ENCODE results near the gene TRAF6. TPM values are rescaled to one million over a fixed set of nuclear protein-coding genes. Genes with fewer than 3 reads are reported as not detected.

Gene TRAF6
- total and polyA plus RNA-seq, 2 of the 13 experiments (the other 11 are each of a cell fraction or from before 2014, with no cell fraction given): 3.3 to 5.9 TPM

DNA sequence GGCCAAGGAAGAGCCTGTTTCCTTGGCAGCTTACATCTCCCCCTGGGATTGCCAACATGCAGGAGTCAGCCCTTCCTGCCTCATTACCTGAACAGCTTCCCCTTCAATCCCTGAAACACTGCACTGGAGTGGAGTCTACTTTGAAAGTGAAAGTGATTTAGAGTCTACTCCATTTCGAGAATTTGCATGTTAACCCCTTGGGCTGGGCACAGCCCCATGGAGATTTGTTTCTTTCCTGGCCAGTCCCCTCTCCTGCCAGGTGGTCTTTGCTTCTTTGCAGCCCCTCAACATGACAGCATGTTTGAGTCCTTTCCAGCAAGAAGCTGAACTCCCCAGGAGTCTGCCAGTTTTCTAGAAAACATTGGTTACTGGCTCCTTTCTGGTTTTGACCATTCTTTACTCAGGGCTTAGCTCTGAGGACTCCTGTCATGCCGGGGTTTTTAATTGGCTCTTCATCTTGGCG is 59.9 kb downstream of the TRAF6 start:
- H3K4me2 ChIP-seq (ENCODE audit: low read depth, low read length): peak overlapping the region; percentile 65
- DNase-seq (ENCODE audit: low spot score): no peak
- TF ChIP-seq ZNF652 (CRISPR knock-in tag; IDR thresholded peaks at IDR 0.05; ENCODE audit: borderline replicate concordance, low read depth): 0 out of 2 replicates have a peak, but pooled peaks have one; percentile 54
- TF ChIP-seq, protein P1, sequence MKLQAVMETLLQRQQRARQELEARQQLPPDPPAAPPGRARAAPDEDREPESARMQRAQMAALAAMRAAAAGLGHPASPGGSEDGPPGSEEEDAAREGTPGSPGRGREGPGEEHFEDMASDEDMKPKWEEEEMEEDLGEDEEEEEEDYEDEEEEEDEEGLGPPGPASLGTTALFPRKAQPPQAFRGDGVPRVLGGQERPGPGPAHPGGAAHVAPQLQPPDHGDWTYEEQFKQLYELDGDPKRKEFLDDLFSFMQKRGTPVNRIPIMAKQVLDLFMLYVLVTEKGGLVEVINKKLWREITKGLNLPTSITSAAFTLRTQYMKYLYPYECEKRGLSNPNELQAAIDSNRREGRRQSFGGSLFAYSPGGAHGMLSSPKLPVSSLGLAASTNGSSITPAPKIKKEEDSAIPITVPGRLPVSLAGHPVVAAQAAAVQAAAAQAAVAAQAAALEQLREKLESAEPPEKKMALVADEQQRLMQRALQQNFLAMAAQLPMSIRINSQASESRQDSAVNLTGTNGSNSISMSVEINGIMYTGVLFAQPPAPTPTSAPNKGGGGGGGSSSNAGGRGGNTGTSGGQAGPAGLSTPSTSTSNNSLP (IDR thresholded peaks at IDR 0.05; ENCODE audit: low read depth, low read length): no peak
- H2AFZ ChIP-seq (ENCODE audit: low read length): peak overlapping the region; percentile 36
- 3% methylated on average over 3 of the region's 3 CpGs for WGBS (ENCODE audit: low lambda C conversion rate)
- H3K4me1 ChIP-seq (ENCODE audit: insufficient read depth, low read length): peaks cover 23% of the 10 kb centered on the region
- no peaks in the 10 kb centered on the region for H3K36me3 ChIP-seq (replicated peaks in 1 of 2; ENCODE audit: control insufficient read depth in 1 of 2, insufficient read depth in 2 of 2, low read length in 2 of 2)
- H3K9me3 ChIP-seq (ENCODE audit: low read length): no peaks in the 10 kb centered on the region
- H3K27me3 ChIP-seq (ENCODE audit: control insufficient read depth in 1 of 2, insufficient read depth in 2 of 2, low read length in 2 of 2): peaks cover 0 to 2% of the 10 kb centered on the region in 2 experiments; a peak in 1 of 5 replicates
- FAIRE-seq: no peak
- ChIA-PET POLR2A (no interaction called here), CTCF (ENCODE audit: low intra/inter-chr PET ratio, low total read pairs) (no interaction called here)
- BruUV-seq (replicated peaks): no TSS peak
- H3K27ac ChIP-seq (ENCODE audit: extremely low read length, insufficient read depth, low read length): no peak overlapping the region
- intact Hi-C loops (cut with micrococcal nuclease; ENCODE audit: unreplicated experiment): no loop called here
- peak overlapping the region; percentile 18; the same call in 1 of the 2 replicates for H3K9ac ChIP-seq (ENCODE audit: insufficient read depth, low read depth, low read length)
- peak; percentile 59 for ATAC-seq
- in situ Hi-C loops (cut with HindIII; ENCODE audit: extremely low pct_ligation_motif_present, low pct_unique_long_range_greater_than_20kb): no loop called here
- peak overlapping the region; percentile 13 to 51 (median 39); a peak in 4 of 6 replicates for H3K4me3 ChIP-seq (replicated peaks in 1 of 3; ENCODE audit: insufficient read depth in 1 of 3, low read depth in 2 of 3, low read length in 3 of 3)
- no peaks in the 10 kb centered on the region for H3K79me2 ChIP-seq (ENCODE audit: insufficient read depth, low read length)
- H4K20me1 ChIP-seq (ENCODE audit: insufficient read depth, low read length): no peaks in the 10 kb centered on the region

- H3K79me2 ChIP-seq (ENCODE audit: insufficient read depth, low read length): no peaks in the 10 kb centered on the region
- no peaks in the 10 kb centered on the region for H4K20me1 ChIP-seq (ENCODE audit: insufficient read depth, low read length)
- peak overlapping the region; percentile 65 for H3K4me2 ChIP-seq (ENCODE audit: low read depth, low read length)
- CTCF ChIA-PET (ENCODE audit: low intra/inter-chr PET ratio, low total read pairs): no interaction called here
- peaks cover 23% of the 10 kb centered on the region for H3K4me1 ChIP-seq (ENCODE audit: insufficient read depth, low read length)
- no peak for FAIRE-seq
- no peak for TF ChIP-seq FIP1L1 (IDR thresholded peaks at IDR 0.05; ENCODE audit: borderline replicate concordance, insufficient read depth, low read depth, low read length)
- TF ChIP-seq ZSCAN12 (CRISPR knock-in tag; IDR thresholded peaks at IDR 0.05): no peak
- TF ChIP-seq CEBPB (IDR thresholded peaks at IDR 0.05; ENCODE audit: borderline replicate concordance, low read depth, low read length): no peak
- TF ChIP-seq ZNF550 (CRISPR knock-in tag; IDR thresholded peaks at IDR 0.05; ENCODE audit: borderline replicate concordance): no peak
- TF ChIP-seq, protein P2, sequence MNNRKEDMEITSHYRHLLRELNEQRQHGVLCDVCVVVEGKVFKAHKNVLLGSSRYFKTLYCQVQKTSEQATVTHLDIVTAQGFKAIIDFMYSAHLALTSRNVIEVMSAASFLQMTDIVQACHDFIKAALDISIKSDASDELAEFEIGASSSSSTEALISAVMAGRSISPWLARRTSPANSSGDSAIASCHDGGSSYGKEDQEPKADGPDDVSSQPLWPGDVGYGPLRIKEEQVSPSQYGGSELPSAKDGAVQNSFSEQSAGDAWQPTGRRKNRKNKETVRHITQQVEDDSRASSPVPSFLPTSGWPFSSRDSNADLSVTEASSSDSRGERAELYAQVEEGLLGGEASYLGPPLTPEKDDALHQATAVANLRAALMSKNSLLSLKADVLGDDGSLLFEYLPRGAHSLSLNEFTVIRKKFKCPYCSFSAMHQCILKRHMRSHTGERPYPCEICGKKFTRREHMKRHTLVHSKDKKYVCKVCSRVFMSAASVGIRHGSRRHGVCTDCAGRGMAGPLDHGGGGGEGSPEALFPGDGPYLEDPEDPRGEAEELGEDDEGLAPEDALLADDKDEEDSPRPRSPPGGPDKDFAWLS (CRISPR knock-in tag; IDR thresholded peaks at IDR 0.05; ENCODE audit: borderline replicate concordance): no peak
- H3K36me3 ChIP-seq (replicated peaks in 1 of 2; ENCODE audit: control insufficient read depth in 1 of 2, insufficient read depth in 2 of 2, low read length in 2 of 2): no peaks in the 10 kb centered on the region
- H3K4me3 ChIP-seq (replicated peaks in 1 of 3; ENCODE audit: insufficient read depth in 1 of 3, low read depth in 2 of 3, low read length in 3 of 3): peak overlapping the region; percentile 13 to 51 (median 39); a peak in 2 of 6 replicates
- DNase-seq (ENCODE audit: low spot score): no peak
- no peaks in the 10 kb centered on the region for H3K9me3 ChIP-seq (ENCODE audit: low read length)
- WGBS (ENCODE audit: low lambda C conversion rate): 58% methylated on average over 5 of the region's 5 CpGs
- no peak overlapping the region for H3K27ac ChIP-seq (ENCODE audit: extremely low read length, insufficient read depth, low read length)
- BruUV-seq (replicated peaks): no TSS peak
- in situ Hi-C loops (cut with HindIII; ENCODE audit: extremely low pct_ligation_motif_present, low pct_unique_long_range_greater_than_20kb): no loop called here
- H3K27me3 ChIP-seq (ENCODE audit: control insufficient read depth in 1 of 2, insufficient read depth in 2 of 2, low read length in 2 of 2): no peaks in the 10 kb centered on the region; a peak in 1 of 5 replicates
- no peak overlapping the region for H2AFZ ChIP-seq (ENCODE audit: low read length)
- POLR2A ChIA-PET: no interaction called here
- peak overlapping the region; percentile 18; the same call in 1 of the 2 replicates for H3K9ac ChIP-seq (ENCODE audit: insufficient read depth, low read depth, low read length)
- intact Hi-C loops (cut with micrococcal nuclease; ENCODE audit: unreplicated experiment): no loop called here
- ATAC-seq: no peak; the same call in 2 of the 3 replicates
Measured at GRCh38 chr11:36449561-36450096, 60.4 kb downstream of the TRAF6 start.

Data from HepG2 (cell line).